Liver (tissue), 9 donors: ENCODE results near the gene PDZD8. TPM values are rescaled to one million over a fixed set of nuclear protein-coding genes. Genes with fewer than 3 reads are reported as not detected.
"Not testable (repeated sequence)": the region's sequence is repeated elsewhere in the genome, so short reads cannot be mapped to it uniquely, and the experiment has no call there.

Experiments used
- DNase-seq: peaks from one replicate; pipeline ENCODE4 v3.0.0-alpha.2; 2017; ENCODE audit warnings: low spot score
- H3K27ac ChIP-seq, 2 donors: one replicate each; pipeline ENCODE4 v1.7.0; 2013; ENCODE audit warnings: inconsistent platforms in 2 of 2, low read length in 2 of 2, control low read depth in 1 of 2, low read depth in 1 of 2, mild to moderate bottlenecking in 1 of 2
- H3K27me3 ChIP-seq, 4 donors: one replicate each; pipeline versions ENCODE4 v1.6.1 to v1.7.0; 2013; ENCODE audit warnings: low read length in 3 of 4, inconsistent platforms in 1 of 4, mild to moderate bottlenecking in 1 of 4, moderate library complexity in 1 of 4; ENCODE audit not compliant: control insufficient read depth in 4 of 4, insufficient read depth in 4 of 4
- H3K36me3 ChIP-seq, 4 donors: one replicate each; pipeline versions ENCODE4 v1.6.1 to v1.7.0; 2013; ENCODE audit warnings: low read length in 3 of 4, mild to moderate bottlenecking in 3 of 4, low read depth in 1 of 4, moderate library complexity in 1 of 4; ENCODE audit not compliant: control insufficient read depth in 4 of 4, insufficient read depth in 3 of 4
- H3K4me1 ChIP-seq, 4 donors: one replicate each; pipeline versions ENCODE4 v1.6.1 to v1.7.0; 2013; ENCODE audit warnings: low read length in 3 of 4, mild to moderate bottlenecking in 3 of 4, moderate library complexity in 1 of 4; ENCODE audit not compliant: control insufficient read depth in 4 of 4, insufficient read depth in 4 of 4
- H3K4me3 ChIP-seq, 3 donors: one replicate each; pipeline versions ENCODE4 v1.6.1 to v1.7.0; 2013; ENCODE audit warnings: low read length in 3 of 3, control low read depth in 1 of 3, low read depth in 1 of 3, mild to moderate bottlenecking in 1 of 3
- H3K9ac ChIP-seq, 2 donors: one replicate each; pipeline ENCODE4 v1.7.0; 2013; ENCODE audit warnings: low read length in 2 of 2, mild to moderate bottlenecking in 2 of 2, moderate library complexity in 2 of 2, control low read depth in 1 of 2, low read depth in 1 of 2
- H3K9me3 ChIP-seq, 4 donors: one replicate each; pipeline versions ENCODE4 v1.6.1 to v1.7.0; 2013; ENCODE audit warnings: low read length in 3 of 4; ENCODE audit not compliant: control insufficient read depth in 4 of 4
- ATF3 ChIP-seq: IDR thresholded peaks from 2 replicates; pipeline ENCODE4 v1.6.1; 2016; ENCODE audit warnings: antibody characterized with exemption
- CTCF ChIP-seq: fragments of 150-350 bp; IDR thresholded peaks from 2 replicates; pipeline ENCODE4 v1.5.1; 2017; ENCODE audit warnings: improper control_type of control experiment, low read depth, low read length; ENCODE audit not compliant: missing input control
- EGR1 ChIP-seq, 2 donors: IDR thresholded peaks; 2 replicates each; pipeline ENCODE4 v1.6.1; 2016 to 2018; ENCODE audit warnings: antibody characterized with exemption in 2 of 2, low read depth in 2 of 2
- FOXA1 ChIP-seq: IDR thresholded peaks from 2 replicates; pipeline ENCODE4 v1.6.1; 2016; ENCODE audit warnings: antibody characterized with exemption
- FOXA2 ChIP-seq: IDR thresholded peaks from 2 replicates; pipeline ENCODE4 v1.6.1; 2016; ENCODE audit warnings: antibody characterized with exemption
- GABPA ChIP-seq, 2 donors: IDR thresholded peaks in 1 of 2; conservative IDR thresholded peaks in 1 of 2; 2 replicates each; pipeline ENCODE4 v1.6.1; 2016; ENCODE audit warnings: antibody characterized with exemption in 2 of 2, mild to moderate bottlenecking in 1 of 2, moderate library complexity in 1 of 2
- HNF4A ChIP-seq, 2 donors: conservative IDR thresholded peaks; 2 replicates each; pipeline ENCODE4 v1.6.1; 2016; ENCODE audit warnings: antibody characterized with exemption in 2 of 2, mild to moderate bottlenecking in 2 of 2
- HNF4G ChIP-seq: IDR thresholded peaks from 2 replicates; pipeline ENCODE4 v1.6.1; 2016; ENCODE audit warnings: antibody characterized with exemption
- JUND ChIP-seq, 2 donors: IDR thresholded peaks; 2 replicates each; pipeline ENCODE4 v1.6.1; 2016; ENCODE audit warnings: antibody characterized with exemption in 2 of 2
- NR2F2 ChIP-seq: IDR thresholded peaks from 2 replicates; pipeline ENCODE4 v1.6.1; 2016; ENCODE audit warnings: antibody characterized with exemption
- RAD21 ChIP-seq, 2 donors: IDR thresholded peaks; 2 replicates each; pipeline ENCODE4 v1.6.1; 2016; ENCODE audit warnings: antibody characterized with exemption in 2 of 2, mild to moderate bottlenecking in 2 of 2
- RXRA ChIP-seq, 2 donors: IDR thresholded peaks; 2 replicates each; pipeline ENCODE4 v1.6.1; 2017 to 2018; ENCODE audit warnings: antibody characterized with exemption in 2 of 2, mild to moderate bottlenecking in 1 of 2
- SP1 ChIP-seq: IDR thresholded peaks from 2 replicates; pipeline ENCODE4 v1.6.1; 2018; ENCODE audit warnings: antibody characterized with exemption, mild to moderate bottlenecking
- TAF1 ChIP-seq: conservative IDR thresholded peaks from 2 replicates; pipeline ENCODE4 v1.6.1; 2016; ENCODE audit warnings: antibody characterized with exemption, mild to moderate bottlenecking
- YY1 ChIP-seq: IDR thresholded peaks from 2 replicates; pipeline ENCODE4 v1.6.1; 2016; ENCODE audit warnings: antibody characterized with exemption, mild to moderate bottlenecking
- ZBTB33 ChIP-seq: IDR thresholded peaks from 2 replicates; pipeline ENCODE4 v1.6.1; 2016; ENCODE audit warnings: antibody characterized with exemption
- WGBS: extraction: QIAGEN DNeasy Blood & Tissue Kit; methylation state at CpG from one replicate; pipeline ENCODE4 v1.1.7; 2013; 5-methylcytosine and 5-hydroxymethylcytosine counted together
- polyA plus RNA-seq, 2 donors: library from polyadenylated mRNA; stranded (reverse) in 1 of 2; unstranded in 1 of 2; fragments of 200-250 nt in 1 of 2; fragments of >200 nt in 1 of 2; fragmentation: Nextera tagmentation in 1 of 2; extraction: Ambion mirVana in 1 of 2; gene quantifications; one replicate each; pipeline versions ENCODE4 v1.2.1 to v1.2.3, GENCODE V29; 2013 to 2015
- total RNA-seq, 2 donors: library from RNA; depleted of rRNA; stranded (reverse); fragments of >200 nt; gene quantifications; one replicate each; pipeline ENCODE4 v1.2.3, GENCODE V29; 2014
- TF ChIP-seq, protein P1 (sequence below): IDR thresholded peaks from 2 replicates; pipeline ENCODE4 v1.6.1; 2016; ENCODE audit warnings: antibody characterized with exemption
- donor health status: healthy.
- donor health status: healthy.
- donor health status: healthy.
- donor health status: healthy.
- donor health status: healthy.

The PDZD8 gene
- total and polyA plus RNA-seq, 4 donors = 9.3 to 38.9 (median 15.1) TPM

GRCh38 chr10:117294039-117294645 lies 81.1 kb downstream of the PDZD8 start:
- Histone ChIP-seq H3K9me3 (no peaks in the 10 kb centered on the region), H3K9ac (no peak overlapping the region), H3K27ac (no peak overlapping the region), H3K27me3 (no peaks in the 10 kb centered on the region), H3K4me1 (peaks cover 0 to 1% (median 0%) of the 10 kb centered on the region in 4 donors), H3K4me3 (no peak overlapping the region), H3K36me3 (peaks cover 0 to 13% (median 6%) of the 10 kb centered on the region in 4 donors)
- TF ChIP-seq NR2F2 (no peak), CTCF (no peak)
- no peak for DNase-seq
- 99% methylated on average over 1 of the region's 1 CpG for whole genome bisulfite sequencing

DNA sequence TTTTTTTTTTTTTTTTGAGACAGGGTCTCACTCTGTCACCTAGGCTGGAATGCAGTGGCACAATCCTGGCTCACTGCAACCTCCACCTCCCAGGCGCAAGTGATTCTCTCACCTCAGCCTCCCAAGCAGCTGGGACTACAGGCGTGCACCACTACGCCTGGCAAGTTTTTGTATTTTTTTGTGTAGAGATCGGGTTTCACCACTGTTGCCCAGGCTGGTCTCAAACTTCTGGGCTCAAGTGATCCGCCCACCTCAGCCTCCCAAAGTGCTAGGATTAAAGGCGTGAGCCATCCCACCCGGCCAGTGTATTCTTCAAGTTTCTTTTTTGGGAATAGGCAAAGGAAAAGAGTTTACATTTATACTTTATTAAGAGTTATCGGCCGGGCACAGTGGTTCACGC lies 84.4 kb downstream of the PDZD8 start:
- peaks cover 2 to 17% (median 15%) of the 10 kb centered on the region in 4 donors for H3K36me3 ChIP-seq
- not testable (repeated sequence) for H3K9me3 ChIP-seq, H3K27me3 ChIP-seq, H3K4me3 ChIP-seq, H3K9ac ChIP-seq, DNase-seq, H3K4me1 ChIP-seq, H3K27ac ChIP-seq
- WGBS = 96% methylated on average over 10 of the region's 10 CpGs

- no peaks in the 10 kb centered on the region for H3K4me1 ChIP-seq
- DNase-seq = no peak
- H3K27me3 ChIP-seq = no peaks in the 10 kb centered on the region
- WGBS = 93% methylated on average over 12 of the region's 12 CpGs
- peaks cover 2 to 37% (median 29%) of the 10 kb centered on the region in 4 donors for H3K36me3 ChIP-seq
- no peak overlapping the region for H3K27ac ChIP-seq
- H3K9ac ChIP-seq = no peak overlapping the region
- H3K4me3 ChIP-seq = no peak overlapping the region
- H3K9me3 ChIP-seq = no peaks in the 10 kb centered on the region
- TF ChIP-seq RAD21 (IDR thresholded peaks at IDR 0.05) (no peak), YY1 (no peak), CTCF (no peak), HNF4A (conservative IDR thresholded peaks at IDR 0.05) (no peak), ZBTB33 (no peak), JUND (IDR thresholded peaks at IDR 0.05) (no peak), EGR1 (IDR thresholded peaks at IDR 0.05; ENCODE audit: low read depth in 2 of 2) (no peak), GABPA (IDR thresholded peaks at IDR 0.05 in 1 of 2, conservative IDR thresholded peaks at IDR 0.05 in 1 of 2) (no peak), FOXA2 (no peak), HNF4G (no peak), SP1 (no peak), RXRA (IDR thresholded peaks at IDR 0.05) (no peak), TAF1 (no peak), ATF3 (no peak), FOXA1 (no peak)
- TF ChIP-seq, protein P1, sequence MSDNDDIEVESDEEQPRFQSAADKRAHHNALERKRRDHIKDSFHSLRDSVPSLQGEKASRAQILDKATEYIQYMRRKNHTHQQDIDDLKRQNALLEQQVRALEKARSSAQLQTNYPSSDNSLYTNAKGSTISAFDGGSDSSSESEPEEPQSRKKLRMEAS = no peak
Observed at GRCh38 chr10:117284716-117285494, 90.3 kb downstream of the PDZD8 start.
